ENCODE data around the gene PXMP2. TPM values are rescaled to one million over a fixed set of nuclear protein-coding genes. Genes with fewer than 3 reads are reported as not detected.

The PXMP2 gene
- total RNA-seq, 1 donor, result 10.1 TPM

GRCh38 chr12:132735496-132735895, 48.1 kb downstream of the PXMP2 start:
- H3K4me2 ChIP-seq (ENCODE audit: insufficient read depth, low read length), result no peak overlapping the region
- H3K4me3 ChIP-seq (ENCODE audit: insufficient read depth, low read length), result no peak overlapping the region
- no peak for DNase-seq (ENCODE audit: insufficient read length, low spot score, missing footprints)
- no peaks in the 10 kb centered on the region for H3K27me3 ChIP-seq (ENCODE audit: insufficient read depth, low read length)
- no peak overlapping the region for H2AFZ ChIP-seq (ENCODE audit: low read length)
- peaks cover 18% of the 10 kb centered on the region for H4K20me1 ChIP-seq (ENCODE audit: insufficient read depth, low read length)
- TF ChIP-seq, protein P1, sequence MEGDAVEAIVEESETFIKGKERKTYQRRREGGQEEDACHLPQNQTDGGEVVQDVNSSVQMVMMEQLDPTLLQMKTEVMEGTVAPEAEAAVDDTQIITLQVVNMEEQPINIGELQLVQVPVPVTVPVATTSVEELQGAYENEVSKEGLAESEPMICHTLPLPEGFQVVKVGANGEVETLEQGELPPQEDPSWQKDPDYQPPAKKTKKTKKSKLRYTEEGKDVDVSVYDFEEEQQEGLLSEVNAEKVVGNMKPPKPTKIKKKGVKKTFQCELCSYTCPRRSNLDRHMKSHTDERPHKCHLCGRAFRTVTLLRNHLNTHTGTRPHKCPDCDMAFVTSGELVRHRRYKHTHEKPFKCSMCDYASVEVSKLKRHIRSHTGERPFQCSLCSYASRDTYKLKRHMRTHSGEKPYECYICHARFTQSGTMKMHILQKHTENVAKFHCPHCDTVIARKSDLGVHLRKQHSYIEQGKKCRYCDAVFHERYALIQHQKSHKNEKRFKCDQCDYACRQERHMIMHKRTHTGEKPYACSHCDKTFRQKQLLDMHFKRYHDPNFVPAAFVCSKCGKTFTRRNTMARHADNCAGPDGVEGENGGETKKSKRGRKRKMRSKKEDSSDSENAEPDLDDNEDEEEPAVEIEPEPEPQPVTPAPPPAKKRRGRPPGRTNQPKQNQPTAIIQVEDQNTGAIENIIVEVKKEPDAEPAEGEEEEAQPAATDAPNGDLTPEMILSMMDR (IDR thresholded peaks at IDR 0.05; ENCODE audit: extremely low read depth, low read depth, low read length), result no peak
- peaks cover 27% of the 10 kb centered on the region for H3K79me2 ChIP-seq (ENCODE audit: insufficient read depth, low read length)
- no peaks in the 10 kb centered on the region for H3K4me1 ChIP-seq (ENCODE audit: insufficient read depth, low read length)
- peaks cover 92% of the 10 kb centered on the region for H3K36me3 ChIP-seq (ENCODE audit: insufficient read depth, low read length)
- H3K27ac ChIP-seq (ENCODE audit: low read depth, low read length), result no peak overlapping the region
- H3K9me3 ChIP-seq (ENCODE audit: low read depth, low read length), result no peaks in the 10 kb centered on the region

- H2AFZ ChIP-seq (ENCODE audit: low read length), result no peak overlapping the region
- H3K4me3 ChIP-seq (ENCODE audit: insufficient read depth, low read length), result no peak overlapping the region
- TF ChIP-seq, protein P1 (IDR thresholded peaks at IDR 0.05; ENCODE audit: extremely low read depth, low read depth, low read length), result no peak
- H3K27me3 ChIP-seq (ENCODE audit: insufficient read depth, low read length), result no peaks in the 10 kb centered on the region
- no peaks in the 10 kb centered on the region for H3K4me1 ChIP-seq (ENCODE audit: insufficient read depth, low read length)
- H4K20me1 ChIP-seq (ENCODE audit: insufficient read depth, low read length), result peaks cover 18% of the 10 kb centered on the region
- DNase-seq (ENCODE audit: insufficient read length, low spot score, missing footprints), result peak; percentile 62
- no peaks in the 10 kb centered on the region for H3K9me3 ChIP-seq (ENCODE audit: low read depth, low read length)
- H3K79me2 ChIP-seq (ENCODE audit: insufficient read depth, low read length), result peaks cover 34% of the 10 kb centered on the region
- peaks cover 92% of the 10 kb centered on the region for H3K36me3 ChIP-seq (ENCODE audit: insufficient read depth, low read length)
- H3K27ac ChIP-seq (ENCODE audit: low read depth, low read length), result no peak overlapping the region
- H3K4me2 ChIP-seq (ENCODE audit: insufficient read depth, low read length), result no peak overlapping the region
Observed at GRCh38 chr12:132736378-132736777, 49.0 kb downstream of the PXMP2 start.

DNA sequence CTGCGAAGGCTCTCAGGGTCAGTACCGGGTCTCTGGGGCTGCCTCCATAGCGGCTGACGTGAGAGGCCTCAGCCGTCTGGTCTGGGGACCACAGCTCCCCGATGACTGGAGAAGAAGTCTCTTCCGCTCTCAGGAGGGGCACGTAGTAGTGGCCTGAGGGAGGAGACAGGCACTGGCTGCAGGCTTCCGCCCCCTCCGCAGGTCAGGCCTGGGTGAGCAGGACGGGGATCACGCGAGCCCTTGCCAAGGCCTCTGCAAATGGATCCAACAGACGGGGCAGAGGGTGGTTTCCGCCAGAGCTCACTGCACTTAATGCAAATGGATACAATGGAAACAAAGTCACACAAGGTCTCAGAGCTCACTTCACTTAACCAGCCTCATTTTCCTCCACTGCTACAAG, 49.5 kb downstream of the PXMP2 start:
- Histone ChIP-seq H3K79me2 (ENCODE audit: insufficient read depth, low read length) (peaks cover 39% of the 10 kb centered on the region), H3K4me3 (ENCODE audit: insufficient read depth, low read length) (no peak overlapping the region), H3K4me2 (ENCODE audit: insufficient read depth, low read length) (no peak overlapping the region), H3K4me1 (ENCODE audit: insufficient read depth, low read length) (no peaks in the 10 kb centered on the region), H3K9me3 (ENCODE audit: low read depth, low read length) (no peaks in the 10 kb centered on the region), H3K36me3 (ENCODE audit: insufficient read depth, low read length) (peaks cover 92% of the 10 kb centered on the region), H4K20me1 (ENCODE audit: insufficient read depth, low read length) (peaks cover 21% of the 10 kb centered on the region), H3K27me3 (ENCODE audit: insufficient read depth, low read length) (no peaks in the 10 kb centered on the region), H2AFZ (ENCODE audit: low read length) (no peak overlapping the region), H3K27ac (ENCODE audit: low read depth, low read length) (no peak overlapping the region)
- DNase-seq (ENCODE audit: insufficient read length, low spot score, missing footprints), result peak; percentile 43
- TF ChIP-seq, protein P1 (IDR thresholded peaks at IDR 0.05; ENCODE audit: extremely low read depth, low read depth, low read length), result no peak

GRCh38 chr12:132739600-132740312, 52.4 kb downstream of the PXMP2 start:
- Histone ChIP-seq H3K79me2 (ENCODE audit: insufficient read depth, low read length) (peaks cover 65% of the 10 kb centered on the region), H3K36me3 (ENCODE audit: insufficient read depth, low read length) (peaks cover 88% of the 10 kb centered on the region), H3K4me3 (ENCODE audit: insufficient read depth, low read length) (no peak overlapping the region), H3K27ac (ENCODE audit: low read depth, low read length) (no peak overlapping the region), H4K20me1 (ENCODE audit: insufficient read depth, low read length) (peaks cover 40% of the 10 kb centered on the region), H3K4me2 (ENCODE audit: insufficient read depth, low read length) (no peak overlapping the region), H3K4me1 (ENCODE audit: insufficient read depth, low read length) (no peaks in the 10 kb centered on the region), H3K9me3 (ENCODE audit: low read depth, low read length) (no peaks in the 10 kb centered on the region), H3K27me3 (ENCODE audit: insufficient read depth, low read length) (no peaks in the 10 kb centered on the region), H2AFZ (ENCODE audit: low read length) (no peak overlapping the region)
- DNase-seq (ENCODE audit: insufficient read length, low spot score, missing footprints), result peak; percentile 69
- TF ChIP-seq, protein P1 (IDR thresholded peaks at IDR 0.05; ENCODE audit: extremely low read depth, low read depth, low read length), result no peak

Measured in osteoblast (primary cell).